Parietal lobe (tissue), 2 donors: ENCODE results near the gene DNA2. TPM values are rescaled to one million over a fixed set of nuclear protein-coding genes. Genes with fewer than 3 reads are reported as not detected.

Source experiments
- small RNA-seq: library from RNA; depleted of rRNA; stranded (forward); fragments of <200 nt; gene quantifications from one replicate; pipeline ENCODE3, GENCODE V24; 2014; ENCODE audit warnings: low replicate concordance
- total RNA-seq: library from RNA; depleted of rRNA; stranded (reverse); fragments of >200 nt; gene quantifications from one replicate; pipeline ENCODE4 v1.2.3, GENCODE V29; 2014

Gene DNA2, protein sequence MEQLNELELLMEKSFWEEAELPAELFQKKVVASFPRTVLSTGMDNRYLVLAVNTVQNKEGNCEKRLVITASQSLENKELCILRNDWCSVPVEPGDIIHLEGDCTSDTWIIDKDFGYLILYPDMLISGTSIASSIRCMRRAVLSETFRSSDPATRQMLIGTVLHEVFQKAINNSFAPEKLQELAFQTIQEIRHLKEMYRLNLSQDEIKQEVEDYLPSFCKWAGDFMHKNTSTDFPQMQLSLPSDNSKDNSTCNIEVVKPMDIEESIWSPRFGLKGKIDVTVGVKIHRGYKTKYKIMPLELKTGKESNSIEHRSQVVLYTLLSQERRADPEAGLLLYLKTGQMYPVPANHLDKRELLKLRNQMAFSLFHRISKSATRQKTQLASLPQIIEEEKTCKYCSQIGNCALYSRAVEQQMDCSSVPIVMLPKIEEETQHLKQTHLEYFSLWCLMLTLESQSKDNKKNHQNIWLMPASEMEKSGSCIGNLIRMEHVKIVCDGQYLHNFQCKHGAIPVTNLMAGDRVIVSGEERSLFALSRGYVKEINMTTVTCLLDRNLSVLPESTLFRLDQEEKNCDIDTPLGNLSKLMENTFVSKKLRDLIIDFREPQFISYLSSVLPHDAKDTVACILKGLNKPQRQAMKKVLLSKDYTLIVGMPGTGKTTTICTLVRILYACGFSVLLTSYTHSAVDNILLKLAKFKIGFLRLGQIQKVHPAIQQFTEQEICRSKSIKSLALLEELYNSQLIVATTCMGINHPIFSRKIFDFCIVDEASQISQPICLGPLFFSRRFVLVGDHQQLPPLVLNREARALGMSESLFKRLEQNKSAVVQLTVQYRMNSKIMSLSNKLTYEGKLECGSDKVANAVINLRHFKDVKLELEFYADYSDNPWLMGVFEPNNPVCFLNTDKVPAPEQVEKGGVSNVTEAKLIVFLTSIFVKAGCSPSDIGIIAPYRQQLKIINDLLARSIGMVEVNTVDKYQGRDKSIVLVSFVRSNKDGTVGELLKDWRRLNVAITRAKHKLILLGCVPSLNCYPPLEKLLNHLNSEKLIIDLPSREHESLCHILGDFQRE
- 26.6 TPM for total RNA-seq

DNA sequence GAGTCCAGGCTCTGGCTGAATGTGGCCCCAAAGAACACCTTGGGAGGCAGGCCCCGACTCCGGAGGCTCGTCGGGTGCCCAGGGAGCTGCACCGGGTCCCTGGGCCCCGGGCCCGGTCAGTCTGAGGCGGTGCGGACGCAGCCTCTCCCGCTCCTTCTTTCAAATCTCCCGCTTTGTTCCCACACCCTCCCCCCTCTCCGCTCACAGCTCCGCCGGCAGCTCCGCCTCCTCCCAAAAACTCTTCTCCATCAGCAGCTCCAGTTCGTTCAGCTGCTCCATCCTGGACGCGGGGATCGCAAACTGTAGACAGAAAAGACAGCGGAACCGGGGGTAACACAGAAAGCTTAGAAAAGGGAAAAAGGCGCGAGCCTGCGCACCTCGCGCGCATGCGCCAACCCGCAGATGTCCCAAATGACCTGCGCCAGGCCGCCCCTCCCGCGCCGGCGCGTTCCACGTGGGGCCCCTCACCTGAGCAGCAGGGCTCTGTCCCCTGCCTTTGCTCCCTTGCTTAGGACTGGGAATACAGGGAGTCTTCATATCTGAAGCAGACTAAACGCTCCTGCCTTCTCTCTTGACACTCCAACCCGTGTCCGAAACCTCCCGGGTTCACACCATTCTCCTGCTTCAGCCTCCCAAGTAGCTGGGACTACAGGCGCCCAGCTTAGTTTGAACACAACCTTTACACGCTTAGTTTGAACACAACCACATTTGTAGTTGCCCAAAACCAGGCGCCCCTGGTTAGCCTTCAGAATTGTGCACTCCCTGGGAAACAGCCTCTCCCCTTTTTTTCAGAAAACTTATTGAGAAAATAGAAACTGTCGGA is at the start of gene DNA2:
Gene DNA2, minus strand, starts transcription at position 388 of the 823 bp plus-strand sequence. Its CDS starts 109 bp downstream, at position 279.

DNA sequence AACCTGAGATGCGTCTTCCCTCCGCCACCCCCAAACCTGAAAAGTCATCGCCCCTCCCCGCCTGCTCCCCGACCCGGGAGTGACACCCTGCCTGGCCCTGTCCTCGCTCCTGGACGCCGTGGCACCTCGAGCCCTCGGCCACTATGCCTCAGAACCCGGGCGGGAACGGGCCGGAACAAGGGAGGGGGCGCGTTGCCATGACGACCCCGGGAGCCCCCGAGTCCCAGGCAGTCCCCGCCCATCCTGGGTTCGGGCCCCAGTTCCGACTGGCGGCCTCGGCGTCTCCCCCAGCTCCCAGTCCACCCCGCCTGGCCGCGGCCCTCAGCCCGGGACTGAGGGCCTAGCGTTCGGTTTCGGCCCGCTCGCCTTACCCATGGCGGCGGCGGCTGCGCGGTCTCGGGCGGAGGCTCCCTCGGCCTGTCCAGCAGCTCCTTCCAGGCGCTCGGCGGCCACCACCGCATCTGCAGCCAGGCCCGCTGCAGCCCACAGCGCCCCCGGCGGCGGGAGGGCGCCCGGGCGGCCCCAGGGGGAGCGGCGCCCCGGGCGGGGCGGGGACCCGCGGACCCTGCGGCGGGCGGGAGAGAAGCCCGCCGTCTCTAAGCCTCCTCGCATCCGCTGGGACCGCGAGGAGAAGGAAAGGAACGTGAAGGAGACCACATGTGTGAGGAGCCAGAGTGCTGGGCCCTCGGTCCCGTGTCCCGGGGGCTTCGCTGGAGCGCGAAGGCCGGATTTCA is 64.8 kb downstream of the DNA2 start, which contains the start of gene RUFY2:
Gene RUFY2, minus strand, starts transcription at position 463 of the 734 bp plus-strand sequence. Its CDS starts 88 bp downstream, at position 375.

Small RNAs within 50 kb of the gene (small RNA-seq; reads per million reads assigned to genes)
- gene RF00019 (not detected), gene RNA5SP319 (not detected)

Other genes with a start within 250 kb of the DNA2 start
- gene ATOH7, start 239.9 kb downstream of the DNA2 start, total RNA-seq = 0.94 TPM
- gene HNRNPH3, start 139.9 kb downstream of the DNA2 start, total RNA-seq = 87.3 TPM
- gene PBLD, start 139.0 kb downstream of the DNA2 start, total RNA-seq = 13.5 TPM
- gene RUFY2, start 64.7 kb downstream of the DNA2 start, total RNA-seq = 178 TPM
- 50.7 TPM for gene SLC25A16, start 55.5 kb upstream of the DNA2 start, total RNA-seq
- gene TET1, start 88.4 kb upstream of the DNA2 start, total RNA-seq = 41.3 TPM
- 74.8 TPM for gene CCAR1, start 249.3 kb upstream of the DNA2 start, total RNA-seq